GM21367 (cell line): ENCODE results near the gene CORO6.

ENCODE experiments used
- ATAC-seq: cut with Tn5 transposase; IDR thresholded peaks from one replicate; pipeline ENCODE4 v1.9.1; 2021; ENCODE audit not compliant: unreplicated experiment

CORO6 gene

DNA sequence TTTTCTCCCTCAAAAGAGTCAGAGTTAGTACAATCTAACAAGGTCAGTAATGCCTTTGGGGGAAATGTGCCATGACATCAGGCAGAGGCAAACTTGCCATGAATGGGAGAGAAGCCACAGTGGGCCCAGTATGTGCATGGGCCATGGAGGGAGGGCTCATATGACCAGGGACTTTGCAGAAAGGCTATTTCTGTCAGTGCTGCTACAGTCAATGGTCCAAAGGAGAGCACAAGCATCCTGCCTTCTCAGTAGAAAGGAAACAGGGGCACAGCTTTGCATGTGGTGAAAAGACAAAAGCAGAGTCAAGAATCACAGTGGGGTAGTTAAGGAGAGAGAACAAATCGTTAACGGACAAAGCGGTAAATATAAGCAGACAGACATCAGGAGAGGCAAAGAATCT, 11.2 kb upstream of the CORO6 start:
- no peak for ATAC-seq

DNA sequence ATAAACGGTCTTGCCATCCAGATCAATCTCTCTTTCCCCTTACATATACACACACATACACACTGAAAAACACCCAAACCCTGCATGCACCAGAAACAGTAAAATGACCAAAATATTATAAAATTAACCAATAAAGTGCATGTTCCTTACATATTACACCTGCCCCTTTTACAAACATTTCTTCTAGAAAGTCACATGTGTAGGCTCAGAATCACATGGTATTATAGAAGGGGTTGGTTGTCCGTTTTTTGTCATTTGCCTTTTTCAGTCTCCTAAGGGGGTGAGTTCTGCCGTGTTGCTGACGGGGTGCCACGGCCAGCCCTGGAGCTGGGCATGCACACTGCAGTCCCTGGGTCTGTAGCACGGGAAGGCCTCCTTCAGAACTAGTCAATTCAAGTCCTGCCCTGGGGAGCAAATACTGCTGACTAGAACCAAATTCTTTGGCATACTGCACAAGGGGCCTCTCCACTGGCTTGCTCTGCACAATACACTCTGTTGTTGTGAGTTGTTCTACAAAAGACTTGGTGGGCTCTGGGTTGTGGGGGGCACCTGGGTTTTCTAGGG, 8.0 kb upstream of the CORO6 start:
- no peak for ATAC-seq

DNA sequence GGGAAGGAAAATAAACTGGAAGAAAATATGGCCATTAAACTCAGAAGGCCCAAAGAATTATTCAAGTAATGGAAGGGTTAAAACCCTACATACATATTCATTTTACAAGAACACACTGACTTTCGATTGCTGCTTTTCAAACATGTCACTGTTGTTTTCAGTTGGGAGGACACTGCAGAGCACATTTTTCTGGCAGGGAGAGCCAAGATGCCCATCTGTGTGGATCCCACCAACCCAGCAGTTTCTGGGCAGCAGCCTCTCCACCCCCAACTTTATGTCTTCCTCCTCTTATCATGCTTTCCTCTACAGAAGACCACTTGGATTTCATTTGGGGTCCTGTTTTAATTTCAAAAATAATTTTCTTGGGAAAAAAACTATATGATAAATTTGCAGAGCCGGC, 7.1 kb upstream of the CORO6 start:
- ATAC-seq: no peak

DNA sequence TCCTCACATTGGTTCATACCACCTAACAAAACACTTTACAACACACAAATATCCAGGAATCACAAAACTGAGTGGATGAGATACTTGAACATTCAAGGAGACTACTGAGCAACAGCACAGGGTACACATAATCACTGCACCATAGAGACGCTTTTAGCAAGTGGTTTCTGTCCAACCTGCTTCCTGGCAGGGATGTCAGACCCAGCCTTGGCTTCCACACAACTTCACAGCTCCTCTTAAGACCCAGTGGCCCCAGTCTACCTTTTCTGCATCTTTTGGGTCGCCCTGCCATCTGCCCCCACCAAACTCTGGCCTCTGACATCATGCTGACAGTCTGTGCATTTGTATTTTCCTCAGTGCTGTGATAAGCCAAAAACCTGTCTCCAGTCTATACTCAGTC, 5.9 kb upstream of the CORO6 start:
- ATAC-seq: no peak

DNA sequence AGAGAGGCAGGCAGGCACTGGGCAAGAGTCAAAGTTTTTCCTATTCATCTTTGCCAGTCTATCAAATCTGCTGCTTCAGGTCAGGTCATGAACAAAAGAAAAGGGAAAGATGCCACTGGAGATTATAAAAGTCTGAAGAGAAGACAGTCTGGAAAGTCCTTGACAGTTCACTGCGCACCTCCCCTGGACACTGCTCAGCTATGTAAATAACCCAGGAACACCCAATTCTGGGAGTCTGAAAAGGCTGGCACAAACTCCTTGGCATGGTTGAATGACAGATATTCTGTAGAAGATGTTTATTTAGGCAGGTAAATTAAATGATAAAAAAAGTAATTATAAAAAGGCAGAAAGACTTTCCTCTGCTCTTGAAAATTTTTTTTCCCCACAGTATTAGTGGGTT, 5.2 kb upstream of the CORO6 start:
- no peak for ATAC-seq

DNA sequence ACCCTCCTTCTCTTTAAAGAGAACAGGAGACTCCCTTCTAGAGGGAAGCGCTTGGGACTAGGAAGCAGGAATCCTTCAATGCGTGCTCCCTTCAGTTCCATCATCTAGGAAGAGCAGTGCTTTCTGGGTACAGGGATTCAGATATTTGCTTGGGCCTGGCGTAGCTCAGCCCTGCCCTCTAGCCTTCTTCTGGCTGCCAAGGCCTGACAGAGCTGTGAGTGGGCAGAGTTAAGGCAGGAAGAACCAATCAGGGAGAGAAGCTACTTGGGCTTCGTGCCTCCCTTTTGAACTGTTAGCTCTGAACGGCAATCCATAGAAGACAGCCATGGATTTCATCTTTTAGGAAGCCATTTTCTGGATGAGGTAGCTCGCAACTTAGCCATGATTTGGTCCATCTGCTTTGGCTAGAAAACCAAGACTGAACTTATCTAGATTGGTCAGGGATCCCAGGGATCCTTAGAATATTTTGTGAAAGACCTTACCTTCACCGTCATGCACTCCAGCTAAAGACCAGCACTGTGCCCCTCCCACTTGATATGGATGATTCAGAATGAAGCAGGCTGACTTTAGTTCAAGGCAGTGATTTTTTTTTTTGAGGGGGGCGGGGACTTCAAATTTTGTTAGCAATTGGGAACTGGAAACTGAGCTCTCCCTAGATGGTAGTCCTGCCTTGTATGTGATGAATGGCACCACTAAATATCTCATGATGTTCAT, 2.5 kb upstream of the CORO6 start:
- no peak for ATAC-seq

DNA sequence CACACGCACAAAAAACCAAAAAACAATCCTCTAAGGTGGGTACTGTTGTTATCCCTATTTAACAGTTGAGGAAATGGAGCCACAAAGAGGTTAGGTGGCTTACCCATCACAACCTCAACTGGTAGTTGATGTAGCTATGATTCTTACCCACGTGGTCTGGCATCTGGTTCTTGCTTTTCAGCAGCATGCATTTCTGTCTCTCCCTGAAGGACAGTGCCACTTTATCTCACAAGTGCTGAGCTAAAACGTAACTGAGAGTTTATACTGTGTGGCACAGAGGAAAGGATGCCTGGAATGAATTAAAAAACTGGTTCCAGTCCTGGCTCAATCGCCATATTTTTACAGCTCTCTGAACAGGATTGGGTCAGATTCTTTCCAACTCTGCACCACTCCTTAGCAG, 1.9 kb upstream of the CORO6 start:
- ATAC-seq: no peak

DNA sequence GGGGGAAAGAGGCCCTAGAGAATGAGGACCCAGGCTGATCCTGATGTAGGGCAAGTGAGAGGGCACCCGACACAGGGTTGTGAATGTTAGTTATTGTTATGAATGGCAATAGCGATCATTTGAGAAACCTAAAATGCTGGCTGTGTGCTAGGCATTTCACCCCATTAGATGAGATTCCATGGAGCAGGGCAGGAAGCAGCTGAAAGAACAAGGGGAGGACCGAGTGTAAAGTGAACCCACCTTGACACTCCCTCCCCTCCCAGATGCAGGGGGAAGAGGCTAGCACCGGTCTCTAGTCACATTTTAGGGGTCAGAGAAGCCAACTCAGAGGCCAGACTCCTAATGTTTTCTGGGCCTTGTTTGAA, 553 bp upstream of the CORO6 start:
- ATAC-seq: no peak

DNA sequence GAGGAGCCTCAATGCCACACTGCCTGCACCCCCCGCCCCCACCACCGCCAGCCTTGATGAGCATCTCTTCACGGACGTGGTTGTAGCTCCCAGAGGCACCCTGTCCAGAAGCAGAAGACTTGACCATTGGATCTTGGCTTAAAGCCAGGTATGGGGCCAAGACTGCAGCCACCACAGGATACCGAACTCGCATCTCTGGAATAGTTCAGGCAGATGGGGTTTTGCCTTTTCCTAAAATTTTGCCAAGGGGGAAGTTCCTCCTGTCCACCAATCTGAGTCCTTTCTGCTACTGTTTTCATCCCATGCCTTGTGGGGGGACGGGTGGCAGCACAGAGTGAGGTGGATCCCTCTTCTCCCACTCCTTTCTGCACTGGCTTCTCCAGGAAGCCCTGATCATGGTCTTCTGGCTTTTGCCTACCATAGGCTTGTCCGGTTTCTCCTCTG, 939 bp downstream of the CORO6 start:
- no peak for ATAC-seq

DNA sequence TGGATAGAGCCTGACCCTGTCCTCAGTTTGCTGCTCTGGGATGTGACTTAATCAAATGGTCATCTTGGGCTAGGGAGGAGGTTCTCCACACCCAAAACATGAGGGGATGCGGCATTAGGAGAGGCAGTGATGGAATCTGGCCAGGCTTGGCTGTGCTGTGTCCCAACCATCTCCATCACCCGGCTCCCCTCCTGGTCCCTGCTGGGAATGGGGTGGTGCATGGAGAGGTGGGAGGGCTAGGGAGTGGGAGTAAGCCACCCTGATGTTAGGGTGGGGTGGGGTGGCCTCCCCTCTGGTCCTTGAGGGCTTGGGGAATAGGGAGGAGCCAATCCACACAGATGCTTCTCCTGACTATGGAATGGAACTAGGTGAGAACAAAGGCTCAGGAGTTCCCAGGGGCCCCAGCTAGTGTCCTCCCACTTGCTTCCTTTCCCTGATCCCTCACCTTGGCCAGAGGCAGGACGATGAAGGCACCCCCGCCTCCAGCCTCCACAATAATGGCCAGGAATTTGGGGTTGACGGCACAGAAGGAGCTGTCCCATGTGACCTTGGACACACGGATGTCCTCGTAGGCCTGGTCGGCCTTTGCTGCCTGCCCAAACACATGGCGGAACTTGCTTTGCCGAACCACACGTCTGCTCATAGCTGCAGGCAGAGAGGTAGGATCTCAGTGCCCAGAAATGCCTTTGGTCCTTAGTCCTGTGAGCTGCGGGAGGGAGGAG, 1.8 kb downstream of the CORO6 start:
- ATAC-seq: no peak

DNA sequence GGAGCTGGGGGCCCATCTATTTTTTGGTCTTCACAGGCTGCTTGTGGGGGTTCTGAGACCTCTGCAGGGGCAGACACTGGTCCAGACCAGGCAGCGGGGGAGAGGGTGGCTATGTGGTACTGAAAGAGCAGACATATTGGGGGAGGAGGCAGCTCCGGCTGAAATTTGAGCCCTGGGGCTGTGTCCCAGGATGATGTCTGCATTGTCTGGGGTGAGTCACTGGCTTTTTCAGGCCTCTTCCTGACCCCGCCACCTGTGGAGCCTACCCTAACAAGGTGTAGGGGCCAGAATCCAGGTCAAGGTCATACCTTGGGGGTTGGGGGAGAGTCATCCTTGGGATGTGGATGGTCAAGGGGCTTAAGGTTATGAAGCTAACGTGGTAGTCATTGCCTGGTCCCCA, 2.4 kb downstream of the CORO6 start:
- ATAC-seq: no peak

DNA sequence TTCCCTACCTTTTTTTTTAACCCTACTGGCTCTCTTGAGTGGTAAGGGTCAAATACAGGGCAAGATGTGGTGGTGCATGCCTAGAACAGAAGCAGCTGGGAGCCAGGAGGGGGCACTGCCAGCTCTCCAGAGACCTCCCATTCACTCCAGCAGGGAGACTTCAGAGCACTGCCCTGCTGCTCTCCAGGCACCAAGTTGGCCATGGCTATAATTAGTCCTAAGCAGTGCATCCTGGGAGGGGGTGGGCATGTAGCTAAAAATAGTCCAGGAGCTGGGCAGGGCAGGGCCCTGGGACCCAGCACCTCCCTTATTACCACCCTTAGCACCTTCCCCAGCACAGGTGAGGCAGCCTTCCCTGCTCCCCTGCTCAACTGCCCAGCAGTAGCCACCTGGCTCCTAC, 3.5 kb downstream of the CORO6 start:
- no peak for ATAC-seq

DNA sequence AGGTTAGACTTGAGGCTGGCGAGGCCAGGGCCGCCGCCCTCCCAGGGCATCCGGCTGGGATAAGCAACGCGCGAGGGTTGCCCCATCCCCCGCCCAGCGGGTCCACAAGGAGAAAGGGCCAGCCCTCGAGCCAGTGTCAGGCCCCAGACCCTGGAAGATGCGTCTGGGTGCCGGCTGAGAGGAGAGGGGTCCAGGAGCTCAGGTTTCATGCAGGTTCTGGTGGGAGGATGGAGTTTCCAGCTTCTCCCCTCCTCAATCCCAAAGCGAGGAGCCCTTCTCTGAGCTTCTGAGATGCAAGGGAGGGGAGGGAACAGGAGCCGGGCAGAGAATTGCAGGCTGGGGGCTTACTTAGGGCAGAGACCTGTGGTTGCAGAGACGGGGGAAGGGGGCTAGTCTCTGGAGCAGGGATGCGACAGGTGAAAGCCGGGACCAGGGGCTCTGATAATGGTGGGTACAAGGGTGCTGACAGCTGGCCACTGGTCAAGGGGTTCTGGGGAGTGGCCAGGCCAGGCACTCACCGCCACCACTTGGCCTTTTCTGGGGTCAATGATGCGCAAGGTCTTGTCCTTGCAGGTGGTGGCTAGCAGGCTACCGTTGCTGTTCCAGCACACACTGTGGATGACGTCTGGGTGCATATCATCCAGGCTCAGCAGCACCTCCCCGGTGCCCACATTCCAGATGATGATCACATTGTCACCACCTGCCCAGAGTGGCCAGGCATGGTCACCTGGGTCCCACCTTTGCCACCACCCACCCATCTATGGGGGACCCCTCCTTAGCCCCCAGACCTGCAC, 4.2 kb downstream of the CORO6 start:
- no peak for ATAC-seq

DNA sequence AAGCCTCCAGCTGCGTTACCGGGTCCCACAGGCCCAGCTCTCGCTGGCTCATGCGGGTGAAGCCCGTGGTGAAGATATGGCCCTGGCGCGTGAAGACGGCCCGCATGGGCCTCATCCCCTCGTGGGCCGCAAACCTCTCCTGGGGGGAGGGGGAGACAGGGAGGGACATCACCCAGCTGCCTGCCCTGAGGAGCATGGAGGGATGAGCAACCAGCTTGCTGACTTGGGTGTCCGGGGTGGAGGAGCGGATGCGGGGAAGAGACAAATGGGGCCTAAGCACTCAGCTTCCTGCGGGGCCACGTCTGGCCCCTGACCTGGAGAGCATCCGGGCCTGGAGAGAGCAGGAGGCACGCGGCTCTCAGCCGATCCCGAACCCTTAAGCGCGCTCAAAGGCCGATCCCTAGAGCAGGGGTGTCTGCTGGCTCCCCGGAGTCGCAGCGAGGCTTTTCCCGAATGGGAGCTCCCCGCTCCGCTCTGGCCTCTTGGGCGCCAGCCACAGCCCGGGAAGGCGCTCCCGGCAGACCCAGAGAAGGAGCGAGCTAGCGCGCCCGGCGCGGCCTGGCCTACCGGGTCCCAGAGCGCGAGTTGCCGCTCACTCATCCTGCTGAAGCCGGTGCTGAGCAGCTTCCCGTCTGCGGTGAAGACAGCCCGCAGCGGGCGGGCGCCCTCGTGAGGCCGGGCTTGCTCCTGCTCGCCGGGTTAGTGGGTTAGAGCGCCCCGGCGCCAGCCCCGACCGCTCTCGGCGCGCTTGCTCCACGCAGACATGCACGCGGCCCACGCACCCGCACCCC, 5.0 kb downstream of the CORO6 start:
- ATAC-seq: no peak

DNA sequence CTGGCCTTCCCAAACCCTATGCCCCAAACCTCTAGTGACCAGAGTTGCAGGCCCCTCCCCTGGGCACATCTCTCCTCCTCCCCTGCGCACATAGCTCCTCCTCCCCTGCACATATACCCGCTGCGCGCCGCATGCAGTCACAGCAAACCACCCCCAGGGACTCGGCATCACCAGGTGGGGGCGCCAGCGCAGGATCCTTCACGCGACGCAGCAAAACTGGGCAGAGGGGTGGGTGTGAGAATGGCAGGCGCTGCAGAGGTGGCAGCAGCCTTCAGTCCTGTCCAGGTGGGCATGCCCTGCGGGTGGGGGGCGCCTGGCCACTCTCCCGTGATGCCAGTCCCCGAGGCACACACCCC, 5.6 kb downstream of the CORO6 start:
- peak; percentile 38 for ATAC-seq

DNA sequence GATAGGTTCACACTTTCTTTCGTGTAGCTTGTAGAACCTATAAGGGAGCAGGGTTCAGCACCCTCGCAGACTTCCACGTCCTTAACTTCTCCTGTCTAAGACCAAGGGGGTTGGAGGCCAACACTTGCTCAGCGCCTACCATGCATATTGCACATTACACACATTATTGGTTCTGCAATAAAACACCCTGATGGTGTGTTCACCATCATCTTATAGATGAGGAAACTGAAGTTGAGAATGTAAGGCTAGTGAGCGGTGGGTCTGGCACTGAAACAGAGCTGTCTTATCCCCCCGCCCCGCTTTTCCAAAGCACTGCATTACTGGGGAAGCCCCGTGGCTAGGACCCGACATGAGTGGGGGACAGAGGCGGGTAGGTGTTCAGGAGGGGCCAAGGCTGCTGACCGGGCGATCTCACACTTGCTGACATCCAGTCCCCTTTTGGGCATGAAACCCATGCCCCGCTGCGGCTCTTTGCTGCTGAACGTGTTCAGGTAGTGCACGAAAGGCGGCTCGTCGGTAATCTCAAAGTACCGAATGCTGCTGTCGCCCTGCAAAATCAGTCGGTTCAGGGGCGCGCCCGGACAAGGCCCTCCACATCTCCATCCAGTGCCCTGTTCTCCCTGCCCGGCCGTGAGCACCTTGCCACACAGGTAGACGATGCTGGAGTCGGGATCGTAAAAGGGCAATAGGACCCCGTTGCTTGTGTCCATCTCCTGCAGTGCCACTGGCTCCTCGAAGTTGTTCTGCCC, 6.2 kb downstream of the CORO6 start:
- ATAC-seq: no peak

DNA sequence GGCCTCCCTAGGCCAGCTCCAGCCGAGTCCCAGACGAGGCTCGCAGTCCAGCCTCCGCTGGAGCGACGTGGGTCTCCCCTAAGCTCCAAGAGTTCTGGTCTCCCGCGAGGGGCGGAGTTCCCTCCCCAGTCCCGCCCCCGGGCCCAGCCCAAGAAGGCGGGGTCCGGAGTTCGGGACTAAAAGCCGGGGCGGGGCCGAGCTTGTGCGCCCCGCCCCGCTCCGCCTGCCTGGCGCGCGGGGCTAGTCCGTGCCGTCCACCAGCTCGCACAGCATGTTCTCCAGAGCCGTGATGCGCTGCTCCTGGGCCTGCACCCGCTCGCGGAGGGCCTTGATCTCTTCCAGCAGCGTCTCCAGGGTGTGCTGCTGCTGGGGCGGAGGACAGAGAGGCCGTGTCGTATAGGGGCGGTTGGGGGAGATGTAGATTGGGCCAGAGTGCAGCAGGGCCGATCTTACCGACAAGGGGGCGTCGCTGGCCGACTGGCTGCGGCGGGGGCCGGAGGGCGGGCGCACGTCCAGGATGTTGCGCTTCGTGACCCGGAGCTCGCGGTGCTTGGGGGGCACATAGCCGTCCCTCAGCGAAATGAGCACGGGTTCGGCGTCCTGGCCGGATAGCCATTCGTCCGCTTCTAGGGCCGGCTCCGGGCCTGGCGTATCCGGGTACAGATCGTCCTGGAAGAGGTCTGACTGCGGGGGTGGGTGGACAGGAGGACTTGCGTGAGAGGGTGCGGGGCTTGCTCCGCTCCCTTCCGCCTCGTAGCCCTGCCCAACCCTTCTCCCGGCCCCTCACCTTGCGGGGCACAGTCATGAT, 7.0 kb downstream of the CORO6 start:
- ATAC-seq: no peak

DNA sequence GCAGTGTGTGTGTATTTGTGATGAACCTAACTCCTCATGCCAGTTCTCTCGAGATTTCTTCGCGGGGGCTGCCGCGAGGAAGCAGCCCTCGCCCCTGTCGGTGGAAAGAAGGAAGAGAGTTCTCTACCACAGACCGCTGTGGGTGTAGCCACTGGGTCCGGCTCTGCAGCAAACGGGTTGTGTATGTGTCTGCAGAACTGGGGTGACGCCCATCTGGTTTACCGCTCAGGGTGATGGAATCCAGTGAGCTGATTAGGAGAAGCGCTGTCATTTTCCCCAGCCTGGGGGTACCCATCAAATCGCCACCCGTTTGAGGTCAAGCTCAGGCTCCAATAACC, 7.7 kb downstream of the CORO6 start:
- no peak for ATAC-seq

DNA sequence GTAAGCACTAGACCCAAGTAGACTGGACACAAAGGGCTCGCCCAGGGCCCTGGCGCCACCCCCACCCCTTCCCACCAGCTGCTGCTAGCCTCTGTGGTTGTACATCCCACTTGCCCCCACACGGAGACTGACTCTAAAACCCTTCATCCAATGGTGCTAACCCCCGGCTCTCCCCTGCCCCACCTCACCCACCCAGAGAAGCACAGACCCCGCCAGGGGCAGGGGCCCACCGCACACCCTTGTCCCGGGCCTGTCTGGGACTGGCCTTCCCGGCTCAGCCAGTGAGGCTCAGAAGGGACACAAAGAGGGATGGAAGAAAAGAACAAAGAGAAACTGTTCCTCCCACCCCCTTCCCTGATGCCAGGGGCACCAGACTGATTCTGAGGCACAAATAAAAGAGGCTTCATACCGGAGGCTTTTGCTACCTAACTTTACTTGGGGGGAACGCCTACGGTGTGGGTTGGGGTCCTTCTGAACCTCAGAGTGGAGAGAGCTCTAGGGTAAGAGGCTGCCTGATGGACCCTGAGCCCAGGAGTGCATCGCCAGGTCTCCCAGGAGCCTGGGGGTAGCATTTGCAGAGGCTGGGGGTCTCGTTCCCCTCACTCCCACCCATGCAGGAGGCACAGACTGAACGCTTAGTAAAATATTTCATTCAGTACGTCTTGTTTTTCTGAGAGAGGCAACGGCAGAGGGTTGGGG, 8.2 kb downstream of the CORO6 start:
- ATAC-seq: no peak
